Activated T-cell treated with anti-CD3 and anti-CD28 coated beads for 4 hours (primary cell): ENCODE results near the gene KIAA1958.
"Not testable (repeated sequence)": the region's sequence is repeated elsewhere in the genome, so short reads cannot be mapped to it uniquely, and the experiment has no call there.

Experiments used
- DNase-seq: peaks from one replicate; pipeline ENCODE4 v3.0.0-alpha.2; 2020

The KIAA1958 gene

GRCh38 chr9:112617371-112617770 is 130.7 kb downstream of the KIAA1958 start:
- DNase-seq: no peak

DNA sequence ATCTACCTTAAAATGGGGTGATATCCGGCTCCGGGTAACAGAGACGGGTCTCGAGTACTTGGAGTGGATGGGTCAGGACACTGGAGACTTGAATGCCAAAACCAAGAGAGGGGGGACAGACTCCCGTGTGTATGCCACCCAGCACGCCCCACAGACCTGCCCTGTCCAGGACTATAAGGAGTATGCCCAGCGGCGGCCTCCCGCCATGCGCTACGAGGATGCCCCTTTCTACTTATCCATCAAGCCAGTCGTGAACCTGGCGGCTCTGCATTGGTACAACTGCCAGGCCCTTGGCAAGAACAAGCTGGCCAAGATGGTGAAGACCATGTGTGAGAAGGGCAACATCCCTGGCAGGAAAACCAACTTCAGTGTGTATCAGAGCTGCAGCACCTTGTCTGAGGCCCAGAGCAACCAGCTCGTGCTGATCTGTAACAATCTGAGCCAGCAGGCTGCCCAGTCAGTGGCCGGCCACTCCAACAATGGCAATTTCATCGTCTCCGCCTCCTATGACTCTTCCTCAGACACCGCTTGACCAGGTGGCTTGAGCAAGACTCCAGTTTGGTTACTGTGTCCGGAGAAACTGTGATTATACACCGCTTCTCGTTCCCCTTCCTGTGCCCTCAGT is 131.9 kb downstream of the KIAA1958 start:
- DNase-seq: no peak

DNA sequence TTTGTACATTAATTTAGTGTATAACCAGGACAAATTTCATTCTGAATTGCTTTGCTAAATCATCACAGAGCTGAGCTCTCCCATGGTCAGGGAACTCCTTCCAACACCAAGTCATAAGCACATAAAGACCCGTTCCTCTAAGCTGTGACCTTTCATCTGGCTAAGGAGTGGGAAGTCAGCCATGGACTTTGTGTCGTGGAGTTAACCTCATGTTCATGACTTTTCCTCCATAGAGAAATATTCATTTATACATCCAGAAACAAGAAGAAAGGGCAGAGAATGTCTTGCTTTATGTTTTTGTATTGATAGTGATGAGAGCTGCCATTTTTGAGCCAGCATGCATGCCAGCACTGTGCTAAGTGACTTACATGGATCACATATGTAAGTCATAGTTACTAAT is 133.8 kb downstream of the KIAA1958 start:
- no peak for DNase-seq

DNA sequence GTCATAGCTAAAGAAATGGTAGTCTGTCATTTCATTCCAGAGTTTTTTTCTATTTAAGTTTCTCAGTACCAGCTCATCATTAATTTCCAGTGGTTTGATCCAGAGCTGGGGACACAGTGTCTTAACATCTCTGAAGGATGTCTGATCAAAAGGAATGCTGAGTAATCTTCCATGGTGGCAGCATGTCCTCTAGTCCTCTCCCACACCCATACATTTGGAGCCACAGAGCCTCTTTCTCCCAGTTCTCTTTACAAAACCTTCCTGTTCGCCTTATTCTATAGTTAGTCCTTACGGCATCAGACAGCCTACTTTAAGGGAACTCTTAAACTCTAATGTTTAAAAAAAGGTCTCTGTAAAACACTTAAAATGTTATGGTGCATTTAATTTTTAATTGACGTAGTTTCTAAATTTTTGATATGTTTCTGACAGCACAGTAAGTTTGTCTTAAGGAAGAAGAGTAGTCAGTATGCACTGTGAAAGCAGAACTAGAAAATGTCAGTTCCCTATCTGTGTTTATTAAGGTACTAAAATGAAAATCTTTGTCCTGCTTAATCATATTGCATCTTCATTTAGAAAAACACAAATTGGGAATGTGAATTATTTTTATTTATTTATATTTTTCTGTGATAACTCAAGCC is 134.5 kb downstream of the KIAA1958 start:
- no peak for DNase-seq

- DNase-seq: no peak
Measured at GRCh38 chr9:112623198-112623597, 136.6 kb downstream of the KIAA1958 start.

- DNase-seq: no peak
Measured at GRCh38 chr9:112624711-112625707, 138.4 kb downstream of the KIAA1958 start.

- no peak for DNase-seq
Measured at GRCh38 chr9:112629671-112630485, 143.3 kb downstream of the KIAA1958 start.

DNA sequence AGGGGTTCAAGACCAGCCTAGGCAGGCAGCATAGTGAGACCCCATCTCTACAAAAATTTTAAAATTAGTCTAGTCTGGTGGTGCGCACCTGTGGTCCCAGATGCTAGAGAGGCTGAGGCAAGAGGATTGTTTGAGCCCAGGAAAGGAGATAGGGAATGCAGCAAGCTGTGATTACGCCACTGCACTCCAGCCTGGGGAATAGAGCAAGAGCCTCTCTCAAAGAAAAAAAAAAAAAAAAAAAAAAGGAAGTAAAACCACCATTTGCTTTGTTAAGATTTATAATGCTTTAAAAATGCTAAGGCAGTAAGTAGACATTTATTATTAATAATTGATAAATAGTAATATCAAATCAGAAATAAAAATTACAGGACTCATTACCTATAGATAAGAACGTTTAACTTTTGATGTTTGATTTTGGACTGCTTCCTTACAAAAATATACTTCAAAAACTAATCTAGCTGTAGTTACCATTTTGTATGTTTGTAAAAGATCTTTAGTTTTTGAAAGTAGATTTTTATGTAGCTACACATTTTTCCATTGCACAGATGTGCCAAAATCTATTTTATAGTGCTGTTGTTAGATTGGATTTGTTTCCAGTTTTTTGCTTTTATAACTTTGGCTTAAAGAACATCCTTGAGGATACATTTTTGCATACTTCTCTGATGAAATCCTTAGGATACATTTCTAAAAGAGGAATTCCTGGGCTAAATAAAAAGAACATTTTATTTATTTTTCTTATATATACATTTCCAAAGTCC is 144.9 kb downstream of the KIAA1958 start:
- DNase-seq: no peak

- no peak for DNase-seq
Measured at GRCh38 chr9:112640311-112640710, 153.7 kb downstream of the KIAA1958 start.

DNA sequence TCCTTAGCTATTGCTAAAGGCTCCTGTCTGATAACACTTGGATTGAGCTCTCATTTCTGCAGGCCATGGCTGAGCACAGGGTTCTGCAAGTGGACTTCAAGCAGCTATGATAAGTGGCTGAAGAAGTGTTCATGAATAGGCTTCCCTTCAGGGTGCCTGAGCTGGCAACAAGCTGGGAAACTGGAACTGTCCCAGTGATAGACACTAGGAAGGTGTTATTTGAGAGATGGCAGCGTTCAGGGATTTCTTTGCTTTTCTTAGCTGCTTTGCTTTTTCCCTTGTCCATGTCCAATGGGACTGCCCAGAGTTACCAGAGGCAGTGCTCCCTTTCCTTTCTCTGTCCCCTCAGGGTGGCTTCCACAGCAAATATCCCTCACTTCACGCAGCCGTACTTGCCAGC is 155.5 kb downstream of the KIAA1958 start:
- no peak for DNase-seq

GRCh38 chr9:112647596-112647995 is 161.0 kb downstream of the KIAA1958 start:
- DNase-seq: no peak

GRCh38 chr9:112648624-112649023 is 162.0 kb downstream of the KIAA1958 start:
- no peak for DNase-seq

DNA sequence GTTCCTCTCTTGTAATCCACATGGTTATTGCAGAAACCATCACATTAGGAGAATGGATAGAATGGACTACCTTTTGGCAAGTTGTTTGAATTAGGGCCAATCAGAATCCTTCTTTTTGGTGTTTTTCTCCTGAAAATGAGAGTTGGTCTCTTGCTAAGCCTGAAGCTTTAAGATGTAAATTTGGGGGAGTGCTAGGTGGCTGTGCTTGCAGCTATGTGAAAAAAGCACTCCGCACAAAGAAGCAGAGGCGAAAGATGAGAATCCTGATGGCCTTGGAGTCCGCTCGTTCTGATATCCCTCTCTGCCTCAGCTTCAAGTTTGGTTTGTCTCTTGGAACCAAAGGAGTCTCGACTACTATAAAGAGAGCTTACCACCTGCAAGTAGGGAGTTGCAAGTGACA is 167.7 kb downstream of the KIAA1958 start:
- DNase-seq: no peak

DNA sequence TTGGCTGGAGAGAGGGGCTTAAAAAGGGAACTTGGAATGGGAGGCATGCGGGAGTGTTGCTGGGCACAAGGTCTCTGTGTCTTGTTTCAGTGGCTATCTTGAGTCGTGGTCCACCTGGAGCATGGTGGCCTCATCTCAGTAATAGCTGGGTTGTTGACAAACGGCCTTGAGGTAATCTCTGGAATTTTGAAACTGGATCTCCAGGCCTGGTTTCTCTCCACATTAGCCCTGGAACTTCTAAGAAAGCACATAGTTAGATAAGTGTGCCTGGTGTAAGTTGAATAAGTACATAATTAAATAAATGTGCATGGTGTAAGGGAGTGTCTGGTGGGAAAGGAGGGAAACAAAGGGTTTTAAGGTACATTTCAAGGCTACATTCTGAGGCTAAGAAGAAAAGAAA is 169.0 kb downstream of the KIAA1958 start:
- DNase-seq: no peak

GRCh38 chr9:112659906-112660305 is 173.3 kb downstream of the KIAA1958 start:
- no peak for DNase-seq

DNA sequence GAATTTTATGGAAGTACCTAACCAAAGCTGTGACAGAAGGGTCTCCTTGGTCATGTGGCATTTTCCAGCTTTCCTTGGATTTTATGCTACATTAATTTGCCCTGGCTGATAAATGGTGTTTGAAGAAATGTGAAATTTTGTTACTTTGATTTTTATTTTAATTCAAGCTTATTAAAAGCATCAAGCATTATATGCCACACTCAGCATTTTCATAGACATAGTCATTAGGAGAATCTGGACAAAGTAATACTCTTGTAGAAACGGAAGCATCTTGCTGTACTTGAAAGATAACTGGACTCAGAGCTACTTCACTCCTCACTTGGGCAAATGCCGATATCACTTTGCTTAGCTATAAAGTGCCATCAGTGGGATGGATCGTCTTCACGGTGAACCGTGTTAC is 177.1 kb downstream of the KIAA1958 start:
- DNase-seq: no peak

DNA sequence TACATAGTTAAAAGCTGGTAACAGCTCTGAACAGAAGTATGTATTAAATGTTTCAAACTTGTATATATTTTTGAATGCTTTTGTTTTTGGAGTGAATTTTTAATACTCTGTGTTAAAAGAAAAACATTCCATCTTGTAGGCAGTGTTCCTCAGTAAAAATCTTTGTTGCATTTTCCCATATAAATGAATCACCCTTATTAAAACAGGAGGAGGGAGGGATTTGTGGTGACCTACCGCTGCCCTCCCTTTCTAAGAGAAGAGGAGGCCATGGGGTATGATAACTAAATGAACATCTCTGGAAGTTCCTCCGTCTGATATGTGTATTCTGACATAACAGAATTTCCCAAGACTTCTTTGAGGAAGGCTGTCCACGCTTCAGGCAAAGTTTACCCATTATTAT is 177.9 kb downstream of the KIAA1958 start:
- DNase-seq: no peak

DNA sequence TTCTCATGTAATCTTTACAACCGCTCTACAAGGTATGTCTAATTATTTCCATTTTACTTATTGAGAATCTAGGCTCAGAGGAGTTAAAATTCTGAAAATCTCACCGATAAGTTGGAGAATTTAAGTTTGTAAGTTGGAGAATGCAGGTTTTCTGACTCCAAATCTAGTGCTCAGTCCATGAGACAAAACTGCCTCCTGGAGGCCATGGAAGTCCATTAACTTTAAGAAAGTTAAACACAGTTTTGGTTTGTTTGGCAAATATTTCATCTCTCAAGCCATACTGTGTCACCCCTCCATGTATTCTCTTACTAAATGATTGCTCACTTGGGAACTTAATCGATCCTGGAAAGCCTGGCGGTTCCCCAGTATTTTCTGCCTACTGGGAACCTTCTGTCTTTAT is 178.7 kb downstream of the KIAA1958 start:
- DNase-seq: no peak

DNA sequence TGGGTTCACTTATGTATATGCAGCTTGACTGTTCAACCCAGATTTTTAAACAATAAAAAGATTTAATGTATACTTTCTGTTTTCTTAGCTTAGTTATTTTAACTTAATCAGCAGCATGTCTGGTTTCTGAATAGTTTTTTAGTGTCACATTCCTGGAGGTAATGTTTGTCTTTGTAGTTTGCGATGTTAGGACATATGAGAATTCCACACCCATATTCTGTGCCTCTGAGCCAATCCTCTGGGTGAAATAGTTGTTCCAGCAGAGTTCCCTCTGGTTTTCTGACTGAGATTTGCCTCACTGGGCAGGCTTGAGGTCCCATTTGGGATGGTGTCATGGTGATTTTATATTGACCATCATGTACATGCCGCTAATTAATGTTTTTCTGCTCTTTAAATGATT is 182.7 kb downstream of the KIAA1958 start:
- no peak for DNase-seq

DNA sequence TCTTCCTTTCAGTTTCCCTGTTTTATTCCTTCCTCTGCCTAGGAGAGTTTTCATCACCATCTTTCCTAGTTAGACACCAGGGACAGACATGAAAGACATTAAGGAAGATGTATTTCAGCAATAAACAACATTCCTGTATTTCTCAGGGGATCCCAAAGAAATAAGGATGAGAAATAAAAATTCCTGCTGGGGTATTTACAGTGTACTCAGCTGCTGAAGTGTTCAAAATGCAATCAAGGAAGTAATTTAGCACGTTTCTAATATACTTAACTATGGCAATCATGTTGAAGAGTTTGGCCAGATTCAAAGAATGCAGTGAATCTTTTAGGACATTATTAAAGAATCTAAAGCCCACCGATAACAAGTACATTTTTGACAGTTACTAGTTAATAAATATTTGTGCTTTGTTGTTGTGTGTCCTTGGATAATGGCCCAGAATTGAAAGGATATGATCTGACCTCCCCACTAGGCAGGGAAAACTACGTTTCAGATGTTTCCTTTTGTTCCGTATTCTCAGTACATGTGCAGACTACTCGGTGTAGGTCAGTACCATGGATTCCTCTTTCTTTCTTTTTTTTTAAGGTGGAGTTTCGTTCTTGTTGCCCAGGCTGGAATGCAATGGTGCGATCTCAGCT is 184.5 kb downstream of the KIAA1958 start:
- DNase-seq: no peak

DNA sequence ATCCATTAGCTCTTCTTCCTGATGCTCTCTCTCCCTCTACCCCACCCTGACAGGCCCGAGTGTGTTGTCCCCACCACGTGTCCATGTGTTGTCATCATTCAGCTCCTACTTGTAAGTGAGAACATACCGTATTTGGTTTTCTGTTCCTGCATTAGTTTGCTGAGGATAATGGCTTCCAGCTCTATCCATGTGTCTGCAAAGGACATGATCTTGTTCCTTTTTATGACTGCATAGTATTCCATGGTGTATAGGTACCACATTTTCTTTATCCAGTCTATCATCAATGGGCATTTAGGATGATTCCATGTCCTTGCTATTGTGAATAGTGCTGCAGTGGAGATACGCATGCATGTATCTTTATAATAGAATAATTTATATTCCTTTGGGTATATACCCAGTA is 186.6 kb downstream of the KIAA1958 start:
- DNase-seq: not testable (repeated sequence)

DNA sequence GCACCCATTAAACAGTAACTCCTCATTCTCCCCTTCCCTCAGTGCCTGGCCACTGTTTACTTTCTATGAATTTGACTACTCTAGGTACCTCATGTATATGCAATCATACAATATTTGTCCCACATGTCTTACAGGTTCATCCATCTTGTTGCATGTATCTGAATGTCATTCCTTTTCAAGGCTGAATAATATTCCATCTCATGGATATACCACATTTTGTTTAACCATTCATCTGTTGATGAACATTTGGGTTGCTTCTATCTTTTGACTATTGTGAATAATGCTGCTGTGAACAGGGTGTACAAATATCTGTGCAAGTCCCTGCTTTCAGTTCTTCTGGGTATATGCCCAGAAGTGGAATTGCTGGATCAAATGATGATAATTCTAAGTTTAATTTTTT is 190.4 kb downstream of the KIAA1958 start:
- DNase-seq: no peak
